SU-DHL-6 (cell line): ENCODE data around the gene LRRC2.

ENCODE experiments used
- CTCF ChIP-seq: fragments of 200-600 bp; sonication (generic); IDR thresholded peaks from one replicate; pipeline ENCODE4 v1.5.1; 2017; ENCODE audit warnings: antibody characterized with exemption, mild to moderate bottlenecking, low read length, moderate library complexity; ENCODE audit not compliant: insufficient read depth, poor library complexity, severe bottlenecking
- EZH2phosphoT487 ChIP-seq: fragments of 200-600 bp; sonication (generic), shearing (Covaris generic); conservative IDR thresholded peaks from 2 replicates; pipeline ENCODE4 v1.6.1; 2018; ENCODE audit warnings: mild to moderate bottlenecking, antibody characterized with exemption, low read length, moderate library complexity, mixed read lengths

GRCh38 chr3:46516521-46516920 is 49.6 kb downstream of the LRRC2 start:
- TF ChIP-seq CTCF: no peak
- no peak for TF ChIP-seq EZH2phosphoT487
